Activated CD4-positive, alpha-beta T cell treated with anti-CD3 and anti-CD28 coated beads, Interleukin-2, amount 10 ng/mL, durations not matched to agents 24 days and 14 days (primary cell): ENCODE data around the gene GBP3. TPM values are rescaled to one million over a fixed set of nuclear protein-coding genes. Genes with fewer than 3 reads are reported as not detected.
"Not testable (repeated sequence)": the region's sequence is repeated elsewhere in the genome, so short reads cannot be mapped to it uniquely, and the experiment has no call there.

Experiments used
- DNase-seq: peaks from one replicate; pipeline ENCODE4 v3.0.0; 2022
- H3K27ac Mint-ChIP-seq: one replicate; pipeline ENCODE4 v1.8.0; 2022; ENCODE audit warnings: mild to moderate bottlenecking, mixed read lengths
- H3K27me3 Mint-ChIP-seq: one replicate; pipeline ENCODE4 v1.8.0; 2022; ENCODE audit warnings: mixed read lengths
- H3K36me3 Mint-ChIP-seq: one replicate; pipeline ENCODE4 v1.8.0; 2022; ENCODE audit warnings: low read depth, mild to moderate bottlenecking, mixed read lengths
- H3K4me1 Mint-ChIP-seq: one replicate; pipeline ENCODE4 v1.8.0; 2021; ENCODE audit warnings: mixed read lengths
- H3K4me3 Mint-ChIP-seq: one replicate; pipeline ENCODE4 v1.8.0; 2022; ENCODE audit warnings: mild to moderate bottlenecking, moderate library complexity, mixed read lengths
- H3K9me3 Mint-ChIP-seq: one replicate; pipeline ENCODE4 v1.8.0; 2021; ENCODE audit warnings: mixed read lengths
- intact Hi-C: fragments of 100-400 bp; cut with micrococcal nuclease; formaldehyde crosslinking; loops from one replicate; pipeline ENCODE4 v1.15.1; 2023
- total RNA-seq: library from RNA; stranded (reverse); gene quantifications from 2 replicates; pipeline ENCODE4 v1.2.3, GENCODE V29; 2022

The GBP3 gene
- total RNA-seq, 1 donor from 2014 or later = 8.1 TPM

DNA sequence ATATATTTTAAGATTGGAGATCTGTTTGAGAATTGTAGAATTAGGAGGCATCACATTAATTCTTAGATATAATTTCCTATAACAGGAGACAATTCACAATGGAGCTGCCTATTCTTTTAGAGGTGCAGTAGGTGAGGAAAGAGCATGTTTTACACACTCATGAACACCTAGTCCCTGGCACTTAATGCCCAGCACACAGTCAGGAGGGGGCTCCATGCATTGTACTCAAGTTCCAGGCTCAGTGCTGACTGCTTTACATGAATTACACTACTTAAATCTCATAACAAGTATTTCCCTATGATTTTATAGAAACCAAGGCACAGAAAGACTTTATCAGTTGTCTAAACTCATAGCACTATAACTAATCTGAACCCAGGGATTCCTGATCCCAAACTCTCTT lies 360 bp upstream of the GBP3 start:
- Mint-ChIP-seq H3K4me1 (peaks cover 42% of the 10 kb centered on the region), H3K9me3 (peaks cover 7% of the 10 kb centered on the region), H3K27me3 (no peaks in the 10 kb centered on the region), H3K36me3 (peaks cover 40% of the 10 kb centered on the region), H3K4me3 (peak overlapping the region; percentile 86), H3K27ac (peak overlapping the region; percentile 80)
- DNase-seq = no peak
- intact Hi-C loops = loop anchor here (2.0 kb wide), 1 partner anchor 42 kb away; the partner anchor contains the start of gene GBP1

- H3K36me3 Mint-ChIP-seq = peaks cover 66% of the 10 kb centered on the region
- intact Hi-C loops = not testable (repeated sequence)
Observed at GRCh38 chr1:89018318-89018717, 4.3 kb downstream of the GBP3 start.

GRCh38 chr1:89008511-89008910 lies 14.2 kb downstream of the GBP3 start:
- Mint-ChIP-seq H3K4me3 (no peak overlapping the region), H3K27ac (no peak overlapping the region), H3K9me3 (peaks cover 14% of the 10 kb centered on the region), H3K36me3 (peaks cover 81% of the 10 kb centered on the region), H3K4me1 (peaks cover 6% of the 10 kb centered on the region), H3K27me3 (no peaks in the 10 kb centered on the region)
- DNase-seq = no peak
- intact Hi-C loops = no loop called here

More at GRCh38 chr1:89018318-89018717, 4.3 kb downstream of the GBP3 start:
- not testable (repeated sequence) for H3K27ac Mint-ChIP-seq, H3K9me3 Mint-ChIP-seq, DNase-seq, H3K27me3 Mint-ChIP-seq
- H3K4me3 Mint-ChIP-seq = peak overlapping the region; percentile 19
- peaks cover 49% of the 10 kb centered on the region for H3K4me1 Mint-ChIP-seq

DNA sequence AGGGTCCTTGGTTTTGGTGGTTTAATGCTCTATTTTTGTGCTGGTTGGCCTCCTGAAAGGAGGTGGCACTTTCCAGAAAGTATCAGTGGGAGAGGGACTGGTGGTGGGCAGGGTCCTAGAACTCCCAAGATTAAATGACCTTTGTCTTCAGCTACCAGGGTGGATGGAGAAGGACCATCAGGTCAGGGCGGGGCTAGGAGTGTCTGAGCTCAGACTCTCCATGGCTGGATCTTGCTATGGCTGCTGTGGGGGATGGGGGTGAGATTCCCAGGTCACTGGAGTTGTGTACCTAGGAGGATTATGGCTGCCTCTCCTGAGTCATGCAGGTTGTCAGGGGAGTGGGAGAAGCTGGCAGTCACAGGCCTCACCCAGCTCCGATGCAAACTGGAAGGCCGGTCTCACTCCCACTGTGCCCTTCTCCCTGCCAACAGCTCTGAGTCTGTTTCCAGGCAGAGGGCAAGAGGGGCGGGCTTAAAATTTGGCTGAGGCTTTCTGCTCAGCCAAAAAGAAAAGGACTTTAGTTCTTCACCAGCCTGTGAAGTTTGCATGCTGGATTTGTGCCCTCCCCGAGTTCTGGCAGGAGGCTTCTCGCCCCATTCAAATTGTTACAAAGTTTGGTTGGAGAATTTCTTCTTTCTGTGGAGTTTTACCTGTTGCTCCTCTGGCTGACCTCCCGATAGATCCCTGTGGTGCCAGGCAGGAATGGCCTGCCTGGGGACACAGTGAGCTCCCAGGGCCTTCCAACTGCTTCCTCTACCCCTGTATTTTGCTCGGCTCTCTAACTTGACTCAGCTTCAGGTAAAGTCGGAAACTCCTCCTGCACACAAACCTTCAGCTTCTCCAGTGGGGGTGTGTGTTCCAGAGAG lies 17.1 kb downstream of the GBP3 start:
- intact Hi-C loops = no loop called here
- peaks cover 29% of the 10 kb centered on the region for H3K4me1 Mint-ChIP-seq
- H3K27ac Mint-ChIP-seq = no peak overlapping the region
- H3K4me3 Mint-ChIP-seq = no peak overlapping the region
- DNase-seq = no peak
- H3K36me3 Mint-ChIP-seq = peaks cover 70% of the 10 kb centered on the region
- no peaks in the 10 kb centered on the region for H3K27me3 Mint-ChIP-seq
- peaks cover 20% of the 10 kb centered on the region for H3K9me3 Mint-ChIP-seq

DNA sequence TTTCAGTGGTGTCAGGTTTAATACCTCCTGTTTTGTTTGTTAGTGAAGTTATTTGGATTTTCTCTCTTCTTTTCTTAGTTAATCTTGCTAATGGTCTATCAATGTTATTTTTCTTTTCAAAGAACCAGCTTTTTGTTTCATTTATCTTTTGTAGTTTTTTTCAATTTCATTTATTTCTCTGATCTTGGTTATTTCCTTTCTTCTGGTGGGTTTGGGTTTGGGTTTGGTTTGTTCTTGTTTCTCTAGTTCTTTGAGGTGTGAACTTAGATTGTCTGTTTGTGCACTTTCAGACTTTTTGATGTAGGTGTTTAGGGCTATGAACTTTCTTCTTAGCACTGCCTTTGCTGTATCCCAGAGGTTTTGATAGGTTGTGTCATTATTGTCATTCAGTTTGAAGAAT lies 20.5 kb downstream of the GBP3 start:
- peaks cover 33% of the 10 kb centered on the region for H3K4me1 Mint-ChIP-seq
- intact Hi-C loops = loop anchor here (2.0 kb wide), 1 partner anchor 39 kb away; no protein-coding TSS in a partner anchor
- peaks cover 44% of the 10 kb centered on the region for H3K36me3 Mint-ChIP-seq
- peak overlapping the region; percentile 69 for H3K27ac Mint-ChIP-seq
- H3K4me3 Mint-ChIP-seq, H3K27me3 Mint-ChIP-seq, DNase-seq: not testable (repeated sequence)
- H3K9me3 Mint-ChIP-seq = peaks cover 20% of the 10 kb centered on the region

- Mint-ChIP-seq H3K4me3 (no peak overlapping the region), H3K27me3 (no peaks in the 10 kb centered on the region)
- intact Hi-C loops = no loop called here
Observed at GRCh38 chr1:89001510-89001909, 21.2 kb downstream of the GBP3 start.

DNA sequence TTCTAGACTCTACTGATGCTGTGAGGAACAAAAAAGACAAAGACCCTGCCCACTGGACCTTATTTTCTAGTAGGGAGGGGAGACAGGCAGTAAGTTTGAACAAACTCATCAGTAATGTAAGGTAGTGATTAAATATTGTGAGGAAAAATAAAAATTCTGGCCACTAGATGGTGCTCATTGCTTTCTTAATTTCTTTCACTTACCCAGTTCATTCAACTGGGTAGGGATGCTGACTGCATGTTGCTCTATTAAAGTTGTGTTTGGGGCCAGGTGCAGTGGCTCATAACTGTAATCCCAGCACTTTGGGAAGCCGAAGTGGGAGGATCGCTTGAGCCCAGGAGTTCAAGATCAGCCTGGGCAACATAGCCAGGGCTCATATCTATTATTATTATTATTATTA lies 23.9 kb downstream of the GBP3 start:
- intact Hi-C loops = loop anchor here (1.0 kb wide), 5 partner anchors 24 to 457 kb away; partner anchors contain the start of gene GBP3
- Mint-ChIP-seq H3K9me3 (peaks cover 6% of the 10 kb centered on the region), H3K27ac (no peak overlapping the region), H3K4me1 (peaks cover 30% of the 10 kb centered on the region), H3K27me3 (no peaks in the 10 kb centered on the region), H3K4me3 (no peak overlapping the region), H3K36me3 (peaks cover 14% of the 10 kb centered on the region)
- peak; percentile 85 for DNase-seq

More at GRCh38 chr1:89001510-89001909, 21.2 kb downstream of the GBP3 start:
- Mint-ChIP-seq H3K36me3 (peaks cover 40% of the 10 kb centered on the region), H3K4me1 (peaks cover 34% of the 10 kb centered on the region), H3K27ac (no peak overlapping the region), H3K9me3 (peaks cover 20% of the 10 kb centered on the region)
- DNase-seq = no peak

- DNase-seq = no peak
- peaks cover 42% of the 10 kb centered on the region for H3K36me3 Mint-ChIP-seq
- no peaks in the 10 kb centered on the region for H3K9me3 Mint-ChIP-seq
- no peak overlapping the region for H3K27ac Mint-ChIP-seq
- no peaks in the 10 kb centered on the region for H3K27me3 Mint-ChIP-seq
- H3K4me1 Mint-ChIP-seq = peaks cover 43% of the 10 kb centered on the region
- H3K4me3 Mint-ChIP-seq = peak overlapping the region; percentile 20
- intact Hi-C loops = no loop called here
Observed at GRCh38 chr1:88990426-88990825, 32.2 kb downstream of the GBP3 start.

GRCh38 chr1:88985692-88986091 lies 37.0 kb downstream of the GBP3 start:
- H3K27ac Mint-ChIP-seq = peak overlapping the region; percentile 55
- H3K9me3 Mint-ChIP-seq = peaks cover 3% of the 10 kb centered on the region
- intact Hi-C loops = no loop called here
- no peaks in the 10 kb centered on the region for H3K27me3 Mint-ChIP-seq
- no peak overlapping the region for H3K4me3 Mint-ChIP-seq
- no peak for DNase-seq
- H3K4me1 Mint-ChIP-seq = peaks cover 81% of the 10 kb centered on the region
- H3K36me3 Mint-ChIP-seq = peaks cover 79% of the 10 kb centered on the region

GRCh38 chr1:88985032-88985431 lies 37.6 kb downstream of the GBP3 start:
- Mint-ChIP-seq H3K36me3 (peaks cover 81% of the 10 kb centered on the region), H3K4me3 (peak overlapping the region; percentile 62), H3K27me3 (no peaks in the 10 kb centered on the region), H3K27ac (peak overlapping the region; percentile 72), H3K4me1 (peaks cover 78% of the 10 kb centered on the region), H3K9me3 (peaks cover 3% of the 10 kb centered on the region)
- intact Hi-C loops = no loop called here
- DNase-seq = no peak

- peak overlapping the region; percentile 72 for H3K27ac Mint-ChIP-seq
- H3K27me3 Mint-ChIP-seq = no peaks in the 10 kb centered on the region
- peaks cover 3% of the 10 kb centered on the region for H3K9me3 Mint-ChIP-seq
- no peak for DNase-seq
- H3K36me3 Mint-ChIP-seq = peaks cover 81% of the 10 kb centered on the region
- H3K4me1 Mint-ChIP-seq = peaks cover 78% of the 10 kb centered on the region
- H3K4me3 Mint-ChIP-seq = peak overlapping the region; percentile 62
- intact Hi-C loops = no loop called here
Observed at GRCh38 chr1:88984569-88984968, 38.1 kb downstream of the GBP3 start.

GRCh38 chr1:88983791-88984559 lies 38.7 kb downstream of the GBP3 start:
- Mint-ChIP-seq H3K4me3 (peak overlapping the region; percentile 54), H3K4me1 (peaks cover 77% of the 10 kb centered on the region), H3K36me3 (peaks cover 81% of the 10 kb centered on the region), H3K27ac (peak overlapping the region; percentile 90), H3K9me3 (peaks cover 3% of the 10 kb centered on the region), H3K27me3 (no peaks in the 10 kb centered on the region)
- intact Hi-C loops = loop anchor here (1.0 to 2.0 kb wide), 2 partner anchors 62 to 467 kb away; no protein-coding TSS in a partner anchor
- DNase-seq = peak; percentile 79

DNA sequence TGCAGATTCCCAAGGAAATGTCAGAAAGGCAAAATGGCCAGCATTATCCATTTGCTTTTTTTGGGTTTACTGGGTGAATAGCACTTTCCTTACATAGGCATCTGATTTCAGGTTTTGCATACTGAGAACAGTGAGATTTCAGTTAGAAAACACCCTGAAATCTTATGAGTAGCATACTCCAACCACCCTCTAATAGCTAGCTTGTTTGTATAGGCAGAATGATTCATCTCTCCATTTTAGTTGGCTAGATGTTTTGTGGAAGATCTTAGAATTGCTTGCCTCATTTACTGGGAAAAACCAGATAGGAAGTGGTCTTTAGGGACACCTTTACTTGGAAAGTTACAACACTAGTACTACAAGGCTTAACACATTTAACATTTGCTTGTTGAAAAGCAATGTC lies 40.6 kb downstream of the GBP3 start:
- intact Hi-C loops = loop anchor here (1.0 to 2.0 kb wide), 3 partner anchors 9 to 469 kb away; partner anchors contain the start of genes KYAT3 and RBMXL1
- Mint-ChIP-seq H3K9me3 (peaks cover 3% of the 10 kb centered on the region), H3K36me3 (peaks cover 77% of the 10 kb centered on the region), H3K27ac (peak overlapping the region; percentile 90), H3K4me3 (peak overlapping the region; percentile 58), H3K27me3 (no peaks in the 10 kb centered on the region), H3K4me1 (peaks cover 73% of the 10 kb centered on the region)
- no peak for DNase-seq

DNA sequence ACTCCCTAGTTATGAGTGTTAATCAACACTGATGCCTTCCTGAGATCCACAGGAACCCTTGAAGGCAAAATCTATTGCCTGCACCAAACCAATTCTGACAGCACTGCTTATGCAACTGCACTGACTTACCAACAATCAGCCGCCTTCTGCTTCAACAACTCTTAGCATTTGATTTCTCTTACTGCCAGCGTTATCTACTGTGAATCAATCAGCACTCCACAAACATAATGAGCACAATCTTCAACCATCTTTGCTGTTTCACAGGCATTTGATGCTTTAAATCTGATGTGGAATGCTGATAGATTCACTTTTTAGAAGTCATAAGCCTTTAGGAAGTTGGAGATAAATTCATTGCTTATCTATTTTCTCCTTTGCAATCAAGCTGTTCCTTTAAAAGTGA lies 41.2 kb downstream of the GBP3 start:
- H3K9me3 Mint-ChIP-seq, H3K27me3 Mint-ChIP-seq, DNase-seq, intact Hi-C loops: not testable (repeated sequence)
- H3K4me3 Mint-ChIP-seq = peak overlapping the region; percentile 58
- peak overlapping the region; percentile 90 for H3K27ac Mint-ChIP-seq
- peaks cover 73% of the 10 kb centered on the region for H3K36me3 Mint-ChIP-seq
- H3K4me1 Mint-ChIP-seq = peaks cover 69% of the 10 kb centered on the region
